Fibroblast of villous mesenchyme (primary cell): ENCODE measurements around the gene PON3. TPM values are rescaled to one million over a fixed set of nuclear protein-coding genes. Genes with fewer than 3 reads are reported as not detected.

ENCODE experiments used
- DNase-seq: peaks from one replicate; pipeline ENCODE4 v3.0.0-alpha.2; 2010; ENCODE audit warnings: low read depth
- H3K4me3 ChIP-seq: 2 replicates; pipeline ENCODE4 v1.5.1; 2011; ENCODE audit warnings: low read depth, mild to moderate bottlenecking, low read length
- CTCF ChIP-seq: IDR thresholded peaks from 2 replicates; pipeline ENCODE4 v1.5.1; 2012; ENCODE audit warnings: low read depth, mild to moderate bottlenecking, low read length; ENCODE audit not compliant: insufficient read depth
- total RNA-seq: library from RNA; depleted of rRNA; stranded (reverse); fragments of >200 nt; gene quantifications from 2 replicates; pipeline ENCODE4 v1.2.3, GENCODE V29; 2012

The PON3 gene
- total RNA-seq, 1 donor, result not detected

GRCh38 chr7:95330204-95330960, 65.8 kb downstream of the PON3 start:
- peak; percentile 14 for DNase-seq
- H3K4me3 ChIP-seq, result peak overlapping the region; percentile 45
- TF ChIP-seq CTCF, result no peak

- no peak for TF ChIP-seq CTCF
- no peak overlapping the region for H3K4me3 ChIP-seq
- no peak for DNase-seq
Observed at GRCh38 chr7:95327356-95327755, 68.8 kb downstream of the PON3 start.

- TF ChIP-seq CTCF, result no peak
- no peak for DNase-seq
- no peak within 1 kb of the TSS for H3K4me3 ChIP-seq
Observed at GRCh38 chr7:95324431-95324830, 71.7 kb downstream of the PON3 start, which contains the start of gene PON1. Gene PON1 (minus strand): TSS chr7:95324532. CDS start chr7:95324475, 57 bp downstream.

GRCh38 chr7:95323410-95324129, 72.6 kb downstream of the PON3 start:
- no peak for DNase-seq
- no peak for TF ChIP-seq CTCF
- H3K4me3 ChIP-seq, result no peak overlapping the region

GRCh38 chr7:95322854-95323253, 73.3 kb downstream of the PON3 start:
- TF ChIP-seq CTCF, result no peak
- H3K4me3 ChIP-seq, result no peak overlapping the region
- DNase-seq, result no peak

GRCh38 chr7:95322396-95322795, 73.8 kb downstream of the PON3 start:
- no peak overlapping the region for H3K4me3 ChIP-seq
- no peak for TF ChIP-seq CTCF
- DNase-seq, result no peak

- TF ChIP-seq CTCF, result no peak
- DNase-seq, result no peak
- H3K4me3 ChIP-seq, result no peak overlapping the region
Observed at GRCh38 chr7:95321720-95322119, 74.5 kb downstream of the PON3 start.
